Globus pallidus (tissue), 1 donor: ENCODE measurements around the gene IPCEF1.
"Not testable (repeated sequence)": the region's sequence is repeated elsewhere in the genome, so short reads cannot be mapped to it uniquely, and the experiment has no call there.

Experiments
- DNase-seq: peaks from one replicate; pipeline ENCODE4 v3.0.0-alpha.2; 2015; ENCODE audit warnings: low spot score

Gene IPCEF1

DNA sequence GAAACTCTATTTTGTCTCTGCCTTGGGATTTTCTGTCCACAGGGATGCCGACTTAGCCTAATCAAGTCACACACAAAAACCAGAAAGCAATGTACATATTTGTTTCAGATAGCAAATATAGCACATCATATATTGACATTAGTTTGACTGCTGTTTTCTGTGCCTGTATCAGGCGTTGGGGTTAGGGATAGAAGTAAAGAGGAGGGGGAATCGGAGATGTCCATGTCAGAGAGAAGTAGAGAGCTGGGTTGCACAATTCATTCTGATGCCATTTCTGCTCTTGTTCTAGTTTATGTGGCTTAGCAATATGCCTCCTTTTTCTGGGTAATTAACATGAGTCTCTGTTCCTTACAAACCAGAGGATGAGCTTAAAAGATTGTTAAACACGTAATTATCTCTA is 14.7 kb upstream of the IPCEF1 start:
- no peak for DNase-seq

DNA sequence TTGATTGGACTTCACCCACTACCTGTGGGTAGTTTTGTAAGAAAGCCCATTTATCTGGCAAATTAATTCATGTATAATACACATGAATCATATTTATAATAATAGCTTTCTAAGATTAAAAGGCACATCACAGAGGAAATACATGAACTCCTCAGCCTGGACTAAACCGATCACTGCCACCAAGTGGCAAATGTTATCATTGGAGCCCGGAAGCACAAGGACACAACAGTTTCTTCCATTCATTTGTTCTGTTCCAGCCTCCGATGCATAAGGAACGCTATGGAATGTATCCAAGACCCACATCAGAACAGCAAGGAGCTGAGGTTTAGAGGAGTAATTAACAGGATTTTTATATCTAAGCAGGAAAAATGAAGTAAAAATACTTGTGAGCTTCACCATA is 13.9 kb upstream of the IPCEF1 start:
- DNase-seq: peak; percentile 57

DNA sequence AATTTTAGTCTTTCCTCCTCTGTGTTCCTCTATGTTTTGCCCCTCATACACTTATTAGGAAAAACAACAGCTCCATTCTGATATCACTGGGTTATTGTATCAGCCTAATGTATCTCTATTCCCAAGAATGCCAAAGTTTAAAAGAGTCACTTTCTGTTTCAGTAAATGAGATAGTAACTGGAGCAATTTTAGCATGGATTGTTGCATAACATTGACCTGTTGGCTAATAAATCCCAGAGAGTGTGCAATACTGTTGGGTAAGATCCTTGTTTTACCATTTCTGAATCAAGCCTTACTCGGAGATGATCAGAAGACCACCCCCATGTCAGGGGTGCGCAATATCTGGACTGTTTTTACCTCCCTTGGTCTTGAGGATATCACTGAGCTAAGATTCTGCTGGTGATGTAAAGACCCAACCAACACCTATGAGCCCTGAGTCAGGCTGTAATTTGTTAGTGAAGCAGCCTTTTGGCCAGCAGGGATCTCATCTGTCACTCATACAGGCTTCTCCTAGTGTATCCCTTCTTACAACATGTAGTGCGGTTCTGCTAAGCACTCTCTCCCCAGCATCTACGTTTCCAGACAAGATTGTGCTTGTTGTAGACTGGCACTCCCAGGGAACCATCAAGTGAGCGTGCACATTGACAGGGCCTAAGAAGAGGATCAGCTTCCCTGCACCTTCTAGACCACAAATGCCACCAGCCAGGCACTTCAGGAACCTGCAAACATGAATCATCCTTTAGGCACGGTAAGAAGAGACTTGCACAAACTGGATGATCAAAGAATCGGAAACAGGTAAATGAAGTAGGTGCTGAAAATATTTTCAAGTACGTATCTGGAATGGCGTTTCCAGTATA is 11.5 kb upstream of the IPCEF1 start:
- DNase-seq: no peak

GRCh38 chr6:154367336-154367735 is 10.7 kb upstream of the IPCEF1 start:
- no peak for DNase-seq

GRCh38 chr6:154363821-154364220 is 7.2 kb upstream of the IPCEF1 start:
- DNase-seq: no peak

DNA sequence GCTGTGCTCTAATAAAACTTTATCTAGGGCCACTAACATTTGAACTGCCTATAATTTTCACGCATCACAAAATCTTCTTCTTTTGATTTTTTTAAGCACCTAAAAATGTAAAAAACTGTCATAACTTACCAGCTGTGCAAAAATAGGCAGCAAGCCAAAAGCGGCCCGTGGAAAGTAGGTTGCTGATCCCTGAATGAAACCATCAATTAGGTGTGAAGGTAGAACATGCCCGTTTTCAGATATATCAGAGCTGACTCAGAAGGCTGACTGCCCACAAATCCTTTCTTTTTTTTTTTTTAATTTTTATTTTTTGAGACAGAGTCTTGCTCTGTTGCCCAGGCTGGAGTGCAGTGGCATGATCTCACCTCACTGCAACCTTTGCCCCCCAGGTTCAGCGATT is 4.9 kb upstream of the IPCEF1 start:
- DNase-seq: no peak

DNA sequence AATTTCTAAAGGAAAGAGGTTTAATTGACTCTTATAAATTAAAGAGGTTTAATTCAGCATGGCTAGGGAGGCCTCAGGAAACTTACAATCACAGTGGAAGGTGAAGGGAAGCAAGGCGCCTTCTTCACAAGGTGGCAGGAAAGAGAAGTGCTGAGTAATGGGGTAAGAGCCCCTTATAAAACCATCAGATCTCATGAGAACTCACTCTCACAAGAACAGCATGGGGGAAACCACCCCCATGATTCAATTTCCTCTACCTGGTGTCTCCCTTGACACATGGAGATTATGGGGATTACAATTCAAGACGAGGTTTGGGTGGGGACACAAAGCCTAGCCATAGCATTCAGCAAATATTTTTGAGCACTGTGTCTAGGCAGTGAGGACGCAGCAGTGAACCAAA is 3.9 kb upstream of the IPCEF1 start:
- no peak for DNase-seq

GRCh38 chr6:154359679-154360078 is 3.1 kb upstream of the IPCEF1 start:
- no peak for DNase-seq

- no peak for DNase-seq
Observed at GRCh38 chr6:154359161-154359574, 2.6 kb upstream of the IPCEF1 start.

- DNase-seq: no peak
Observed at GRCh38 chr6:154358019-154358545, 1.5 kb upstream of the IPCEF1 start.

DNA sequence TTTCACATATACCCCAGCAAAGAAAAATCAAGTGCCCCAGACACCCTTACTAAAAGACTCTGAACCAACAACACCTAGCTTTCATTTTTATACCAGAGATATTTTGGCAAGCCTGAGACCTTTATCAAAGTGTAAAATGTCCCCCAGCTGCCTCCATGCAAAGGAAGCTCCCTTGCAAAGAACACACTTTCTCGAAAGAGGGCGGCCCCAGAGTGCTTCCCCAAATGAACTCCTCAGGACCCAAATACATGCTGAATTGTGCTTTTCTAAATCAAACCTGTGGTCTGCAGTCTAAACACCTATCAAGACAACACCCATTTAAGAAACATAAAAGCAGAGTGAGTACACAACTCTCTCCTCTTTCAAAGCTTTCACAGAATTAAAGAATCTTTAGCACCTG is 490 bp downstream of the IPCEF1 start:
- DNase-seq: no peak

DNA sequence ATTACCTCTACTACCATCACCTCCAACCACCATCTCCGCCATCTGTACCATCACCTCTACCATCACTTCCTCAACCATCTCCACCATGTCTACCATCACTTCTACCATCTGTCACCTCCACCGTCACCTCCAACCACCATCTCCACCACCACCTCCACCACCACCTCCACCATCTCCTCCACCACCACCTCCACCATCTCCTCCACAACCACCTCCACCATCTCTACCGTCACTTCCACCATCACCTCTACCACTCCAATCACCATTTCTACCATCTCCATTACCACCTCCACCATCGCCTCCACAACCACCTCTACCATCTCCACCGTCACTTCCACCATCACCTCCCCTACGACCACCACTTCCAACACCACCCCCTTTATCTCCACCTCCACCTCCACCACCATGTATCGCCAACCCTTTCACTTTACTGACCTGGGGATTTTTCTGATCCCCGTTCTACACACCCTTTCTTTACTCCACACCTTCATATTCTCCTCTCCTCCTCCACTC is 2.3 kb downstream of the IPCEF1 start:
- no peak for DNase-seq

DNA sequence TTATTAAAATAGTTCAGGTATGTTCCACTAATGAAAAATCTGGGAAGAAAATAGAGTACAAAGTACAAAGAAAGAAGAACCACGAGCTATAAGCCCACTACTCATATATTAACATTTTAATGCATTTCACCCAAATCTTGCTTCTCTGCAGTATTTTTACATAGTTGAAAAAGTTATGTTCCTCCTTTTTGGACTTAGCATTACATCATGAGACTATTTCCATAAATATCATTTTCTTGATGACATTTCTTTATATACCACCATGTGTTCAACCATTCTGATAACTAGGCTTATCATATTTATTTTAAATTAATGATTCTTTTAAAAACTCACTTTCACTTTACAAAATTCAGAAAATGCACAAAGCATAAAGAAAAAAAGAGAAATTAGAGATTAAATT is 3.0 kb downstream of the IPCEF1 start:
- no peak for DNase-seq

- no peak for DNase-seq
Observed at GRCh38 chr6:154352898-154353585, 3.6 kb downstream of the IPCEF1 start.

DNA sequence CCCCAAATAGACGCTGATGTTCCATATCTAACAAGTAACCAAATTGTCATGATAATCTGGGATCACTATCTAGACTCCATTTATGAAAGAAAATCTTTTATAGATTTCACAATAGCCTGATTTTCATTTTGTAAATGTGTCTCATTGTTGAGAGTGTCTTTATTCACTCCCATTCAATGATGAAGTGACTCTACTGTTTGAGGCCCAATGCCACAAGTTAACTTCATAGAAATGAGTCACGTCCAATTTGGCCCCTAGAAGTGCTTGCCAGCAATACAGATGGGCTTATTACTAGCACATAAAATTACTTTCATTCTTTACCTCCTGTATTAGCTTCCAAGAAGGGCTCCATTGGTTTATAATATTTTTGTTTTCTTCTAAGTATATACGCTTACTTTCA is 6.3 kb downstream of the IPCEF1 start:
- peak; percentile 47 for DNase-seq

DNA sequence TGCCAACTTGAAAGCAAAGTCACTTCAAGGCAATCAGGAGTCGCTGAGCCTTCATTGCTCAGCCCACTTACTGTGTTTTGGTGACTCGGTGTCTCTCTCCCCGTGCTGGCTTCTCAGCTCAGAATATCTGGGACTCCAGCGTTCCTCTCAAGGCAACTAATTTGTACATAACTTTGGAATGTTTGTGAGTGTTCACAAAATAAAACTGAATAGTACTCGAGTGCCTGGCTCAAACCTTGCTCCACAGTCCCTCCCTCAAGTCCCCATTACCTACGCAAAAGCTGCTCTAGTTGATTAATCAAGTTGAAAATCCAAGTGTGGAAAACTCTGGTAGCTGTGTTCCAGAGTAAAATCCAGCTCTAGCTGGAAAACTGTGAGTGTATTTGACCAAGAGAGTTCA is 8.6 kb downstream of the IPCEF1 start:
- no peak for DNase-seq

DNA sequence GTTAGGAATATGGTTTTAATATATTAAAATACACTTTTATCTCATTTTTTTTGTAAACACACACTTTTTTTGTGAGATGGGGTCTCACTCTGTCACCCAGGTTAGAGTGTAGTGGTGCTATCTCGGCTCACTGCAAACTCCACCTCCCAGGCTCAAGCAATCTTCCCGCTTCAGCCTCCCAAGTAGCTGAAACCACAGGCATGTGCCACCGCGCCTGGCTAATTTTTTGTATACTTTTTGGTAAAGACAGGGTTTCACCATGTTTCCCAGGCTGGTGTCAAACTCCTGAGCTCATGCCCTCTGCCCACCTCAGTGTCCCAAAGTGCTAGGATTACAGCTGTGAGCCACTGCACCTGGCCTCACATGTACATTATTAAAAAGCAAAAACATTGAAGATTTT is 10.8 kb downstream of the IPCEF1 start:
- DNase-seq: no peak

GRCh38 chr6:154343473-154344308 is 12.9 kb downstream of the IPCEF1 start:
- DNase-seq: no peak

- DNase-seq: no peak
Observed at GRCh38 chr6:154341871-154342270, 14.7 kb downstream of the IPCEF1 start.

DNA sequence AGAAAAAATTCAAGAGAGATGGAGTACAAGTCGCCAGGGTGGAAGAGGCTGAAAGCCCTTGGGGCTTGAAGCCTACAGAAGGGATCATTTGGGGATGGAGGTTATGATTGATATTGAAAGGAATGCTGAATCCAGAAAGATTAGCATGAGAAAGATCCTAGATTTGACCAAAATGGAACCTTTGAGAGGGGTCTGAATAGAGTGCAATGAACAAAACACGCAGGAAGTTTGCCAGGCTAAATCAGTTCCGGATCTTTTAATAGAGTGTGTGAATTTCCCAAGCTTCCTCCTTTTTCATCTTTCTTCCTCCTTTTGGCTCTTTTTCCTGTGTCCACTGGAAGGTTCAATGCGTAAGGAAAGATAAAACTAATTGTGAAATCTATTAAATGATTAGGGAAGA is 15.3 kb downstream of the IPCEF1 start:
- DNase-seq: peak; percentile 40

- no peak for DNase-seq
Observed at GRCh38 chr6:154337406-154338005, 19.1 kb downstream of the IPCEF1 start.

GRCh38 chr6:154334147-154334546 is 22.5 kb downstream of the IPCEF1 start:
- not testable (repeated sequence) for DNase-seq
